HG02970 (cell line): Measurements from ENCODE around the gene CYP2B6.
"Not testable (repeated sequence)": the region's sequence is repeated elsewhere in the genome, so short reads cannot be mapped to it uniquely, and the experiment has no call there.

Source experiments
- ATAC-seq: cut with Tn5 transposase; IDR thresholded peaks from one replicate; pipeline ENCODE4 v1.9.1; 2021; ENCODE audit warnings: mild to moderate bottlenecking, moderate library complexity, moderate number of reproducible peaks; ENCODE audit not compliant: unreplicated experiment, low FRiP score

CYP2B6 gene

GRCh38 chr19:40990972-40991381, at the start of gene CYP2B6:
CYP2B6 (plus strand) TSS chr19:40991282; CDS start chr19:40991306, 24 bp downstream.
- ATAC-seq = no peak

GRCh38 chr19:40941481-40942219, 49.4 kb upstream of the CYP2B6 start:
- ATAC-seq = no peak

DNA sequence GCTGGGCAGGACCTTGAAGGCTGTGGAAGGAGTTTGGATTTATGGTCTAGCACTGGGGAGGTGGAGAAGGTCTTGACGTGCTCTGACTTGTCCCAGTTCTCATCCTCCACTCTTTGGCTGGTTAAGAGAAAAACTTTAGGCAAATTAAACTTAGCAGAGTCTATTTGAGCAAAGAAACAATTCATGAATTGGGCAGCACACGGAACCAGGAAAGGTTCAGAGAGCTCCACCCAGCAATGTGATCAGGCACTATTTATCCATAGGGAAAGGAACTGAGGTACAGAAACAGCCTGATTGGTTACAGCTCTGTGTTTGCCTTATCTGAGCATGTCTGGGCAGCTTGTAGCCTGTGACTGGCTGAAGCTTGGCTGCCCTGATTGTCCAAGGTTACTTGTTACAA, 45.4 kb upstream of the CYP2B6 start:
- no peak for ATAC-seq

GRCh38 chr19:40947114-40947513, 44.0 kb upstream of the CYP2B6 start:
- ATAC-seq = no peak

DNA sequence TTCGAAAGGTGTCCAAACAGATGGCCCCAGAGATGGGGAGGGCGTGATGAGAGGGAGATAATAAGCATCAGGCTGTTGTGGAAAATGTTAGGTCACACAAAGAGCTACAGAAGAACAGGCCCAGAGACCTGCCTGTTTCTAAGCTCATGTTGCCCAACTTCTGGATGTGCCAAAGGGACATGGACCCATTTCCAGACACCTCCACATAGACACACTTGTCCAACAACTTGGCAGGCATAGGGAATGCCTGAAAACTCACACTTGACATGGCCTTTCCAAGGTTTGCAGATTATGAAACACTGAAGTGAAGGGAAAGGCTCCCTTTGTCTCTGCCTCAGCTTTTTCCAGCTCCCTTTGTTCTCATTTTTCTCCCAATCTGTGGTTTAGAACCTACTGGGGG, 43.5 kb upstream of the CYP2B6 start:
- no peak for ATAC-seq

- no peak for ATAC-seq
Observed at GRCh38 chr19:40948580-40949299, 42.3 kb upstream of the CYP2B6 start.

DNA sequence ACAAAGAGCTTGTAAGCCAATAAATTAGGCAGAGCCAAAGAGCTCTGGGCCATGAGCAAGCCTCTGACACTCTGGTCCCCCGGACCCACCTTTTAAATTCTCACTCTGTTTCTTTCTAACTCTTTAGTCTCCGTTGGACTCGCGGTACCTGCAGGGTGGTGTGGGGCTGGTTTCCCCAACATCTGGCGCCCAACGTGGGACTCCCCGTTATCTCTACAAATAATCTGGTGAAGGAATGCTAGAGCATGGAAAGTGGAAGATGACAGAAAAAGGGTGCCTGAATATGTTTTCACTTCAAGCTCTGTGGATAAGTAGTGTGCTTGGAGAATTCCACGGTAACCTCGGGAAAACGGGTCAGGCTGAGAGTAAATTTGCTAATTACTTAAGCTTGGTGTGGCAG, 36.5 kb upstream of the CYP2B6 start:
- ATAC-seq = no peak

- no peak for ATAC-seq
Observed at GRCh38 chr19:40959338-40959737, 31.7 kb upstream of the CYP2B6 start.

DNA sequence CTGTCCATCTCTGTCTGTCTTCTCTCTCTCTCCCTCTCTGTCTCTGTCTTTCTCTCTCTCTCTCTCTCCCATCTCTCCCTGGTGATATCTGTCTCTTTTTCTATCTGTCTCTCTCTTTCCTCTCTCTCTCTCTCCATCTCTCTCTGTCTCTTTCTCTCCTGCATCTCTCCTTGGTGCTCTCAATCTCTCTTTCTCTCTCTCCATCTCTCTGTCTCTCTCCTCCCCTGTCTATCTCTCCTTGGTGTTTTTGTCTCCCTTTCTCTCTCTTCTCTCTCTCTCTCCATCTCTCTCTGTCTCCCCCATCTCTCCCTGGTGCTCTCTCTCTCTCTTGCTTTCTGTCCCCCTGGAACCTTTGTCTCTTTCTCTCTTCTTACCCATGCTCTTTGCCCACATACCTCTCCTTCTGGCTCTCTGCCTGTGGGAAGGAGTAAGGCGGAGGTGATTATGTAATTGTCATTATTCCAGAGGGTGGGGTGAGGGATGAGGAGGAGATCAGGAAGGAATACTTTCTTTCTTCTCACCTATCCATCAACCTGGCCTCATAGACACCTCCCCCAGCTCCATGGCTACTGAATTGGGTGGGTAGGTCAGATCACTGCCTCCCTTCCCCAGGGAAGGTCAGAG, 30.9 kb upstream of the CYP2B6 start:
- no peak for ATAC-seq

- no peak for ATAC-seq
Observed at GRCh38 chr19:40960780-40961179, 30.3 kb upstream of the CYP2B6 start.

DNA sequence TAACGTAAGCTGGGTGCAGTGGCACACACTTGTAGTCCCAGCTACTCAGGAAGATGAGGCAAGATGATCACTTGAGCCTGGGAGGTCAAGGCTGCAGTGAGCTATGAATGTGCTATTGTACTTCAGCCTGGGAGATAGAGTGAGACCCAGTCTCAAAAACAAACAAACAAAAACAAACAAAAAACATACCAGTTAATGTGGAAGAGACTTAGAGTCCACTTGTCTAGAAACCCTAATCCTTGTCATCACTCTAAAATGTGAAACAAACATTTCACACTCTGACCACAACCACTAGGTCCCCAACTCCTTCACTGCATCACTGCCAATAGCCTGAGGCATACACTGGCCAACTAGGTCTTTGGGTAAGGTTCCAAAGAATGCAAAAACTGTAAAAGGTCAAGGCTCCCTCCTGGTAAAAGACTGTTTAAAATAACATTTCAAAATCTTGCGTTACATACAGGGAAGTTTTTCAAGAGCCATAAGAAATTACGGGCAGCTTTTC, 28.6 kb upstream of the CYP2B6 start:
- ATAC-seq = no peak

DNA sequence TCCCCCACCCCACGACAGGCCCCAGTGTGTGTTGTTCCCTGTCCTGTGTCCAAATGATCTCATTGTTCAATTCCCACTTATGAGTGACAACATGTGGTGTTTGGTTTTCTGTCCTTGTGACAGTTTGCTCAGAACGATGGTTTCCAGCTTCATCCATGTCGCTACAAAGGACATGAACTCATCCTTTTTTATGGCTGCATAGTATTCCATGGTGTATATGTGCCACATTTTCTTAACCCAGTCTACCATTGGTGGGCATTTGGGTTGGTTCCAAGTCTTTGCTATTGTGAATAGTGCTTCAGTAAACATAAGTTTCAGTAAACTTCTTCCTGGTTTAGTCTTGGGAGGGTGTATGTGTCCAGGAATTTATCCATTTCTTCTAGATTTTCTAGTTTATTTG, 26.7 kb upstream of the CYP2B6 start:
- not testable (repeated sequence) for ATAC-seq

DNA sequence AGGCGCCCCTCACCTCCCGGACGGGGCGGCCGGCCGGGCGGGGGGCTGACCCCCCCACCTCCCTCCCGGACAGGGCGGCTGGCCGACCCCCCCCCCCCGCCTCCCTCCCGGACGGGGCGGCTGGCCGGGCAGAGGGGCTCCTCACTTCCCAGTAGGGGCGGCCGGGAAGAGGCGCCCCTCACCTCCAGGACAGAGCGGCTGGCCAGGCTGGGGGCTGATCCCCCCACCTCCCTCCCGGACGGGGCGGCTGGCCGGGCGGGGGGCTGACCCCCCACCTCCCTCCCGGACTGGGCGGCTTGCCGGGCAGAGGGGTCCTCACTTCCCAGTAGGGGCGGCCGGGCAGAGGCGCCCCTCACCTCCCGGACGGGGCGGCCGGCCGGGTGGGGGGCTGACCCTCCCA, 25.7 kb upstream of the CYP2B6 start:
- not testable (repeated sequence) for ATAC-seq

- ATAC-seq = not testable (repeated sequence)
Observed at GRCh38 chr19:40966591-40966990, 24.5 kb upstream of the CYP2B6 start.

DNA sequence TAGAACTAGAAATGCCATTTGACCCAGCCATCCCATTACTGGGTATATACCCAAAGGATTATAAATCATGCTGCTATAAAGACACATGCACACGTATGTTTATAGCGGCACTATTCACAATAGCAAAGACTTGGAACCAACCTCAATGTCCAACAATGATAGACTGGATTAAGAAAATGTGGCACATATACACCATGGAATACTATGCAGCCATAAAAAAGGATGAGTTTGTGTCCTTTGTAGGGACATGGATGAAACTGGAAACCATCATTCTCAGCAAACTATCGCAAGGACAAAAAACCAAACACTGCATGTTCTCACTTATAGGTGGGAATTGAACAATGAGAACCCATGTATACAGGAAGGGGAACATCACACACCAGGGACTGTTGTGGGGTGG, 23.0 kb upstream of the CYP2B6 start:
- not testable (repeated sequence) for ATAC-seq

- not testable (repeated sequence) for ATAC-seq
Observed at GRCh38 chr19:40969721-40970120, 21.4 kb upstream of the CYP2B6 start.

- ATAC-seq = not testable (repeated sequence)
Observed at GRCh38 chr19:40970396-40971345, 20.4 kb upstream of the CYP2B6 start.

DNA sequence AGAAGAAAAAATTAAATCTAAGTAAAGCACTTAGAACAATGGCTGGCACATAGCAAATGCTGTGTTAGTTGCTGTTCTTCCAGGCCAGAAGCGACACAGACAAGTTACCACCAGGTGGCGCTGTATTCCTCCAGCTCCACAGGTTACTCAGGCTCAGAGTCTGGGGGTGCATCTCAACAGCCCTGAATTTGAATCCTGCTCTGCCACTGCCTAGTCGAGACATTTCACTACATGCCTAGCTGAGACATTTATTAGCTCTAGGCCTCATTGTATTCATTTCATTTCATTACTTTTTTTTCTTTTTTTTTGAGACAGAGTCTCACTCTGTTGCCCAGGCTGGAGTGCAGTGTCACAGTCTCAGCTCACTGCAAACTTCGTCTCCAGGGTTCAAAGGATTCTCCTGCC, 16.4 kb upstream of the CYP2B6 start:
- ATAC-seq = no peak

DNA sequence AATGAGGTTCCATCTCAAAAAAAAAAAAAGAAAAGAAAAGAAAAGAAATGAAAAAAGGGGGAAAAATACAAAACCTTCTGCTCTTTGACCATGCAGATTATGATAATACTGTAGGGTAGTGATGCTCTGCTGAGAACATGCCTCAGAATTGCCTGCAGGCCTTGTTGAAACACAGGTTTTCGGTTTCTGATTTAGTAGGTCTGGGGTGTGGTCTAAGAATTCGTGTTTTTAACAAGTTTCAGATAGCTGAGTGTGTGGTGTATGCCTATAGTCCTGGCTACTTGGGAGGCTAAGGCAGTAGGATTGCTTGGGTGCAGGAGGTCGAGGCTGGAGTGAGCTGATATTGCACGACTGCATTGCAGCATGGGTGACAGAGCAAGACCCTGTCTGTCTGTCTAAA, 14.9 kb upstream of the CYP2B6 start:
- no peak for ATAC-seq

GRCh38 chr19:40976724-40977123, 14.4 kb upstream of the CYP2B6 start:
- no peak for ATAC-seq
